MCF 10A (cell line): ENCODE results near the gene TGFBR3. TPM values are rescaled to one million over a fixed set of nuclear protein-coding genes. Genes with fewer than 3 reads are reported as not detected.

Experiments used
- BruUV-seq: library from RNA; stranded (reverse); fragments of 400-500 nt; replicated peaks from 2 replicates; lab custom pipeline; 2021; lab: Mats Ljungman, UMichigan
- CTCF ChIA-PET: fragments of 300-600 bp; sonication (Branson Sonifier 250); formaldehyde crosslinking; extraction: SDS; loops from one replicate; lab custom pipeline; 2021; ENCODE audit warnings: antibody characterized with exemption, inconsistent platforms; lab: Yijun Ruan, JAX
- POLR2A ChIA-PET: fragments of 300-600, 350-650 bp; sonication (Branson Sonifier 250); formaldehyde crosslinking; extraction: SDS; loops from one replicate; lab custom pipeline; 2020; ENCODE audit warnings: antibody characterized with exemption, inconsistent platforms; lab: Yijun Ruan, JAX
- DNase-seq: peaks from one replicate; pipeline ENCODE4 v3.0.0-alpha.2; 2018; ENCODE audit not compliant: unreplicated experiment
- H3K27ac Mint-ChIP-seq: one replicate; pipeline ENCODE4 v1.8.0; 2022; ENCODE audit warnings: mild to moderate bottlenecking, low read depth, mixed read lengths; ENCODE audit not compliant: unreplicated experiment
- H3K27me3 Mint-ChIP-seq: one replicate; pipeline ENCODE4 v1.8.0; 2022; ENCODE audit warnings: mixed read lengths; ENCODE audit not compliant: insufficient read depth, unreplicated experiment
- H3K36me3 Mint-ChIP-seq: one replicate; pipeline ENCODE4 v1.8.0; 2022; ENCODE audit warnings: mild to moderate bottlenecking, moderate library complexity, mixed read lengths; ENCODE audit not compliant: insufficient read depth, unreplicated experiment
- H3K4me1 Mint-ChIP-seq: one replicate; pipeline ENCODE4 v1.8.0; 2022; ENCODE audit warnings: mixed read lengths; ENCODE audit not compliant: insufficient read depth, unreplicated experiment
- H3K4me3 Mint-ChIP-seq: one replicate; pipeline ENCODE4 v1.8.0; 2022; ENCODE audit warnings: mild to moderate bottlenecking, moderate library complexity, mixed read lengths; ENCODE audit not compliant: unreplicated experiment
- H3K9me3 Mint-ChIP-seq: one replicate; pipeline ENCODE4 v1.8.0; 2022; ENCODE audit warnings: mixed read lengths; ENCODE audit not compliant: unreplicated experiment
- CTCF ChIP-seq: fragments of 200-600 bp; IDR thresholded peaks from one replicate; pipeline ENCODE4 v1.8.0; 2022; ENCODE audit warnings: antibody characterized with exemption, mild to moderate bottlenecking; ENCODE audit not compliant: unreplicated experiment
- intact Hi-C: fragments of 100-400 bp; cut with micrococcal nuclease; formaldehyde crosslinking; loops from 2 replicates; pipeline ENCODE4 v1.14.1; 2022
- total RNA-seq: library from RNA; stranded (reverse); gene quantifications from 2 replicates; pipeline ENCODE4 v1.2.3, GENCODE V29; 2022

TGFBR3 gene
- total RNA-seq, 1 experiment from 2014 or later: 12.0 TPM

DNA sequence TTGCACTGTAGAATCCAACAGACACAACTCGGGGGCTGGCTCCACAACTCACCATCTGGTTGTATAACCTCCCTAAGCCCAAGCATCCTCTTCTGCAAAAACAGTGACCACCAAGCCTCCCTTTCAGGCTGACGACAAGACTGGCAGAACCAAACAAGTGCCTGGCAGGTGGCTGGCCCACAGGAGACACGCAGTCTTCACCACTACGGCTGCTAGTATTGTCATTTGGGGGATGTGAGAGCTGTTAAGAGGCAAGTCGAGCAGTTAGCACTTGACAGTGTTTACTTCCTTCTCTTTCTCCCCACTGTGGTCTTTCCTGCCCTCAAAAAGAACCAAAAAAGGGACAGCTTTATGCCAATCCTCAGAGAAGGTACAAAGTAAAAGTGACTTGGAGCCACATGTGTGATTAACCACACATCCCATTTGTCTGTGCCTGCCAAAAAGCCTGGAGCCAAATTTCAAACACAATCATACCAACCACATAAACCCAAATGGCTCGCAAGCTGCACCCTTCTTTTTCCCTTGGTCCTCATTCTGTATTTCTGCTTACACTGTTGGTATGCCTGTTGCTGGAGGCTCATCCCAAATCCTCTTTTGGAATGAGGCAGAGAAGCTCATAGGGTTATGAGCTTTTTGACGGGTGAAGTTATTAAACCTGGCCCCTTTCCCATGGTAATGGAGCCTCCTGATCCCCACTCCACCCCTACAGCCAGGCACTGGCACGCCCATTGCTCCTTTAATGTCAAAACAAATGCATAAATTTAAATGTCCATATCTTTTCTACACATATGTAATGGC, 94.1 kb downstream of the TGFBR3 start:
- POLR2A ChIA-PET: interaction anchor here (0.6 to 2.4 kb wide), 12 partner anchors 10 to 278 kb away, joined by 3 to 8 read pairs (median 6); no protein-coding TSS in a partner anchor
- Mint-ChIP-seq H3K4me3 (no peak overlapping the region), H3K36me3 (peaks cover 53% of the 10 kb centered on the region), H3K27ac (peak overlapping the region; percentile 73), H3K4me1 (peaks cover 38% of the 10 kb centered on the region), H3K27me3 (no peaks in the 10 kb centered on the region), H3K9me3 (peaks cover 4% of the 10 kb centered on the region)
- BruUV-seq: no TSS peak
- intact Hi-C loops: no loop called here
- CTCF ChIA-PET: interaction anchor here (0.6 to 1.5 kb wide), 8 partner anchors 26 to 278 kb away, joined by 3 to 4 read pairs (median 3); no protein-coding TSS in a partner anchor
- no peak for TF ChIP-seq CTCF
- peak; percentile 40 for DNase-seq

DNA sequence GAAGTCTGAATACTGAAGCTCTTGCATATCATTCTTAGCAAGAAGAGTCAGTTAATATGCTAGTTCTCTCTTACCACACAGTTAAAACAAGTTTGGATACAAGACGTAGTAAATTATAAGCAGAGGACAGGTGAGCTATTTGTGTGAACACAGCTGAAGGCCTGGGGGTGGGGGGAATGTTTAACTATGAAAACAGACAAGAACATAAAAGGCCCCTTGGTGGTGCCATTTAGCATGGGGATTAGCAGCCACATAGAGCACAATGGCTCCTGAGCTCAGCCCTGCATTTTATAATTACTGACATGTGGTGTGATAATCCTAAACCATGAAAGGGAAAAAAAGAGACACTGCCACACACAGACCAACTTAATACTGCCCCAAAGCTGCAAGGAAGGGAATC, 94.8 kb downstream of the TGFBR3 start:
- DNase-seq: no peak
- no TSS peak for BruUV-seq
- H3K4me1 Mint-ChIP-seq: peaks cover 35% of the 10 kb centered on the region
- ChIA-PET CTCF (interaction anchor here (0.7 to 1.5 kb wide), 7 partner anchors 27 to 262 kb away, joined by 3 to 4 read pairs (median 3); no protein-coding TSS in a partner anchor), POLR2A (interaction anchor here (0.7 to 2.2 kb wide), 7 partner anchors 9 to 277 kb away, joined by 3 to 8 read pairs (median 3); no protein-coding TSS in a partner anchor)
- peaks cover 4% of the 10 kb centered on the region for H3K9me3 Mint-ChIP-seq
- intact Hi-C loops: no loop called here
- H3K4me3 Mint-ChIP-seq: no peak overlapping the region
- H3K36me3 Mint-ChIP-seq: peaks cover 50% of the 10 kb centered on the region
- peak overlapping the region; percentile 73 for H3K27ac Mint-ChIP-seq
- no peak for TF ChIP-seq CTCF
- no peaks in the 10 kb centered on the region for H3K27me3 Mint-ChIP-seq

GRCh38 chr1:91790392-91790791, 95.6 kb downstream of the TGFBR3 start:
- intact Hi-C loops: no loop called here
- Mint-ChIP-seq H3K36me3 (peaks cover 51% of the 10 kb centered on the region), H3K27me3 (no peaks in the 10 kb centered on the region), H3K4me1 (peaks cover 28% of the 10 kb centered on the region), H3K27ac (no peak overlapping the region), H3K9me3 (peaks cover 4% of the 10 kb centered on the region), H3K4me3 (no peak overlapping the region)
- ChIA-PET POLR2A (interaction anchor here (0.8 to 1.4 kb wide), 2 partner anchors 8 to 30 kb away, joined by 3 read pairs; no protein-coding TSS in a partner anchor), CTCF (interaction anchor here (1.2 to 1.5 kb wide), 3 partner anchors 94 to 261 kb away, joined by 3 to 4 read pairs (median 4); no protein-coding TSS in a partner anchor)
- BruUV-seq: no TSS peak
- no peak for TF ChIP-seq CTCF
- no peak for DNase-seq
